Esophagus muscularis mucosa (tissue), 4 donors: Measurements from ENCODE around the gene TPM2.

Source experiments
- CTCF ChIP-seq, 3 experiments: fragments of 200-600 bp in 2 of 3; fragments of 450-650 bp in 1 of 3; sonication (generic) in 2 of 3; IDR thresholded peaks; one replicate each; pipeline ENCODE4 v1.5.1; 2017 to 2019; ENCODE audit warnings: antibody characterized with exemption in 3 of 3, mild to moderate bottlenecking in 2 of 3, moderate library complexity in 1 of 3
- EP300 ChIP-seq: sonication (generic); formaldehyde crosslinking; IDR thresholded peaks from one replicate; pipeline ENCODE4 v1.6.1; 2017; ENCODE audit warnings: antibody characterized with exemption
- POLR2A ChIP-seq: fragments of 450-650 bp; IDR thresholded peaks from one replicate; pipeline ENCODE4 v1.6.1; 2017; ENCODE audit warnings: antibody characterized with exemption, moderate library complexity, mild to moderate bottlenecking, low read depth
- POLR2AphosphoS5 ChIP-seq, 2 donors: sonication (generic); formaldehyde crosslinking; IDR thresholded peaks; one replicate each; pipeline ENCODE4 v1.6.1; 2017; ENCODE audit warnings: antibody characterized with exemption in 2 of 2

- TF ChIP-seq POLR2AphosphoS5 (IDR thresholded peaks at IDR 0.05), result no peak
- TF ChIP-seq EP300, result no peak
- TF ChIP-seq CTCF (IDR thresholded peaks at IDR 0.05), result no peak
- no peak for TF ChIP-seq POLR2A
Measured at GRCh38 chr9:35734096-35734495, 44.4 kb upstream of the TPM2 start.
